T follicular helper cell (primary cell): ENCODE measurements around the gene TMEM120A.

ENCODE experiments used
- DNase-seq: peaks from one replicate; pipeline ENCODE4 v3.0.0-alpha.2; 2020; ENCODE audit warnings: low read depth

Gene TMEM120A

GRCh38 chr7:75995052-75995471 lies 667 bp upstream of the TMEM120A start:
- DNase-seq = no peak

- DNase-seq = no peak
These were observed 557 bp downstream of the TMEM120A start for GRCh38 chr7:75993689-75994387.

GRCh38 chr7:75992083-75992755 lies 2.2 kb downstream of the TMEM120A start:
- DNase-seq = no peak

GRCh38 chr7:75991531-75992082 lies 2.8 kb downstream of the TMEM120A start:
- DNase-seq = no peak

- DNase-seq = no peak
These were observed 4.7 kb downstream of the TMEM120A start for GRCh38 chr7:75989500-75990388.

- DNase-seq = no peak
These were observed 5.6 kb downstream of the TMEM120A start for GRCh38 chr7:75988568-75989499.

GRCh38 chr7:75987805-75988567 lies 6.4 kb downstream of the TMEM120A start:
- DNase-seq = no peak

- DNase-seq = no peak
These were observed 7.2 kb downstream of the TMEM120A start for GRCh38 chr7:75987026-75987804.

GRCh38 chr7:75986147-75986781 lies 8.1 kb downstream of the TMEM120A start:
- no peak for DNase-seq

- DNase-seq = no peak
These were observed 8.8 kb downstream of the TMEM120A start for GRCh38 chr7:75985518-75986146.

GRCh38 chr7:75985009-75985517 lies 9.3 kb downstream of the TMEM120A start:
- DNase-seq = no peak

GRCh38 chr7:75984130-75985008 lies 10.0 kb downstream of the TMEM120A start:
- DNase-seq = no peak

- DNase-seq = no peak
These were observed 10.8 kb downstream of the TMEM120A start for GRCh38 chr7:75983471-75984129.

- no peak for DNase-seq
These were observed 11.9 kb downstream of the TMEM120A start for GRCh38 chr7:75982306-75983064.

GRCh38 chr7:75981453-75982305 lies 12.7 kb downstream of the TMEM120A start:
- DNase-seq = no peak
